ENCODE measurements around the gene TAGLN3. TPM values are rescaled to one million over a fixed set of nuclear protein-coding genes. Genes with fewer than 3 reads are reported as not detected.

The TAGLN3 gene
- total and polyA plus RNA-seq, 9 donors = 0.19 TPM; not detected in 8

DNA sequence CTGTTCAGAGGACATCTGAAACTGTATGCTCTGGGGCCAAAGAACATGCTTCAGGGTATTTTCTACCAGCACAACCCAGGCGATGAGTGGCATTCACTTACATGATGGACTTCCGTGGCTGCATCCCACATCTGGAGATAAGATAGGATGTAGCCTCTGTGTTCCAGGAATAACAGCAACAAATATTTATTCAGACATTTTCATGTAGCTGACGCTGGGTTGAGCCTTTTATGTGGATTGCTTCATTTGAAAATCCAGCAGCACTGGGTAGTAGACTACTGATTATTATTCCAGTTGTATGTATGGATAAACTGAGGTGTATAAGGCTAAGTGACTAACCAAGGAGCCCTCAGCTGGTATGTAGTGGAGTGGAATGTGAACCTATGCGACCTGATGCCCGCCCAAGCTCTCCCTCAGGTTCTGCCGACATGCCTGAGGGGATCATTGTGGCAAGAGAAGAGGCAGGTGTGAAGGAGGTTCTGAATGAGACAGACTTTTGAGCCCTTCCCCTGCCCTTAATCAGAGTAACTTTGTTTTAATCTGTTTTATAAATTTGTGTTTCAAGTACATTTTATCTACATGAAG is 45.8 kb upstream of the TAGLN3 start:
- DNase-seq = no peak
- no peaks in the 10 kb centered on the region for H3K9me3 ChIP-seq
- intact Hi-C loops (cut with DNase I) = no loop called here
- TF ChIP-seq, protein P1, sequence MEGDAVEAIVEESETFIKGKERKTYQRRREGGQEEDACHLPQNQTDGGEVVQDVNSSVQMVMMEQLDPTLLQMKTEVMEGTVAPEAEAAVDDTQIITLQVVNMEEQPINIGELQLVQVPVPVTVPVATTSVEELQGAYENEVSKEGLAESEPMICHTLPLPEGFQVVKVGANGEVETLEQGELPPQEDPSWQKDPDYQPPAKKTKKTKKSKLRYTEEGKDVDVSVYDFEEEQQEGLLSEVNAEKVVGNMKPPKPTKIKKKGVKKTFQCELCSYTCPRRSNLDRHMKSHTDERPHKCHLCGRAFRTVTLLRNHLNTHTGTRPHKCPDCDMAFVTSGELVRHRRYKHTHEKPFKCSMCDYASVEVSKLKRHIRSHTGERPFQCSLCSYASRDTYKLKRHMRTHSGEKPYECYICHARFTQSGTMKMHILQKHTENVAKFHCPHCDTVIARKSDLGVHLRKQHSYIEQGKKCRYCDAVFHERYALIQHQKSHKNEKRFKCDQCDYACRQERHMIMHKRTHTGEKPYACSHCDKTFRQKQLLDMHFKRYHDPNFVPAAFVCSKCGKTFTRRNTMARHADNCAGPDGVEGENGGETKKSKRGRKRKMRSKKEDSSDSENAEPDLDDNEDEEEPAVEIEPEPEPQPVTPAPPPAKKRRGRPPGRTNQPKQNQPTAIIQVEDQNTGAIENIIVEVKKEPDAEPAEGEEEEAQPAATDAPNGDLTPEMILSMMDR (IDR thresholded peaks at IDR 0.05) = no peak
- TF ChIP-seq EP300 (IDR thresholded peaks at IDR 0.05) = no peak
- TF ChIP-seq POLR2A (IDR thresholded peaks at IDR 0.05) = no peak
- no peak overlapping the region for H3K27ac ChIP-seq
- no peak overlapping the region for H3K4me3 ChIP-seq
- H3K36me3 ChIP-seq = no peaks in the 10 kb centered on the region
- WGBS, 3 donors = 78 to 91% (median 88%) methylated on average over 6 of the region's 6 CpGs
- peaks cover 1% of the 10 kb centered on the region for H3K4me1 ChIP-seq (ENCODE audit: insufficient read depth)
- H3K27me3 ChIP-seq = no peaks in the 10 kb centered on the region

DNA sequence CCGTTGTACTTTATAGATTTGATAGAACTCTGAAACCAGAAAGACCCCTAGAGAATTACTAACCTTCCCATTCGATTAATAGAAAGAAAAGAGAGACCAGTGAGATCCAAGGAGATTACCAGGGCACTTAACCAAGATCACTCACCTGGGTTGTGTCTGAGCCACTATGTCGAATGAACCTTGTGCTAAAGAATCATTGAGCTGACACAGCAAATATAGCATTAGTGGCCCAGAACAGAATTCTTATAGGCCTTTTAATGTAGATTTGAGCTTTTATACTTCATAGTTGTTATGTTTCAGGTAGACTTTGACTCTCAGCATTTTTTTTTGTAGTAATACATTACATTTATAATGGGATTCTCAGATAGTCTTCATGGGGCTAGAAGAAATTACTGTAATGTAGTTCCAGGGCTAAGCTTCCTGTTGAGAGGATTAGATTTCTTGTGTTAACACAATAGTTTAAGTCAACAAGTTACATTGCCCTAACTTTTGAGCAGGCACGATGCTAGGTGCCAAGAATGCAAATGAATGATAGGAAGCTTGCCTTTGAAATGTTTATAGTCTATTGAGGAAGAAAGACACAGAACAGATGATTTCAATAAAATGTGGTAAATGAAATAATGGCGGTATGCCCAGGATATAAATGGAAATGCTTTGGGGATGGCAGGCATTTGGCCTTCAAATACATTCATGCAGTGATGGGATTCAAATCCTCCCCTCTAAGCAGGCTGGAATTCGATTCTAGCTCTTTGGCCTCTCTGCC is 44.3 kb upstream of the TAGLN3 start:
- intact Hi-C loops (cut with DNase I) = no loop called here
- WGBS, 3 donors = 68 to 71% (median 71%) methylated on average over 6 of the region's 6 CpGs
- H3K27me3 ChIP-seq = no peaks in the 10 kb centered on the region
- no peak overlapping the region for H3K4me3 ChIP-seq
- no peak for TF ChIP-seq POLR2A (IDR thresholded peaks at IDR 0.05)
- no peaks in the 10 kb centered on the region for H3K9me3 ChIP-seq
- no peak overlapping the region for H3K27ac ChIP-seq
- no peak for DNase-seq
- peaks cover 1% of the 10 kb centered on the region for H3K4me1 ChIP-seq (ENCODE audit: insufficient read depth)
- H3K36me3 ChIP-seq = no peaks in the 10 kb centered on the region

DNA sequence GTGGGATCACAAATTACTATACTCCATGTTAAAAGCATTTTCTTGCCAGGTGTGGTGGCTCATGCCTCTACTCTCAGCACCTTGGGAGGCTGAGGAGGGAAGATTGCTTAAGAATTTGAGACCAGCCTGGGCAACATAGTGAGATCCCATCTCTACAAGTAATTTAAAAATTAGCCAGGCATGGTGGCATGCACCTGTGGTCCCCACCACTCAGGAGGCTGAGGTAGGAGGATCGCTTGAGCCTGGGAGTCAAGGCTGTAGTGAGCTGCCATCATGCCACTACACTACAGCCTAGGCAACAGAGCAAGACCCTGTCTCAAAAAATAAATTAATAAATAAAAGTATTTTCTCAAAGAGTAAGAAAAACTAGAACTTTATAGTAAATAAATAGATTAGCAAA is 42.8 kb upstream of the TAGLN3 start:
- peaks cover 1% of the 10 kb centered on the region for H3K4me1 ChIP-seq (ENCODE audit: insufficient read depth)
- H3K9me3 ChIP-seq = no peaks in the 10 kb centered on the region
- H3K27me3 ChIP-seq = no peaks in the 10 kb centered on the region
- TF ChIP-seq, protein P1 (IDR thresholded peaks at IDR 0.05) = no peak
- no peak for TF ChIP-seq EP300 (IDR thresholded peaks at IDR 0.05)
- no peak for TF ChIP-seq POLR2A (IDR thresholded peaks at IDR 0.05)
- intact Hi-C loops (cut with DNase I) = no loop called here
- 100% methylated on average over 1 of the region's 1 CpG for WGBS, 3 donors
- H3K27ac ChIP-seq = no peak overlapping the region
- no peak overlapping the region for H3K4me3 ChIP-seq
- no peak for DNase-seq
- no peaks in the 10 kb centered on the region for H3K36me3 ChIP-seq

DNA sequence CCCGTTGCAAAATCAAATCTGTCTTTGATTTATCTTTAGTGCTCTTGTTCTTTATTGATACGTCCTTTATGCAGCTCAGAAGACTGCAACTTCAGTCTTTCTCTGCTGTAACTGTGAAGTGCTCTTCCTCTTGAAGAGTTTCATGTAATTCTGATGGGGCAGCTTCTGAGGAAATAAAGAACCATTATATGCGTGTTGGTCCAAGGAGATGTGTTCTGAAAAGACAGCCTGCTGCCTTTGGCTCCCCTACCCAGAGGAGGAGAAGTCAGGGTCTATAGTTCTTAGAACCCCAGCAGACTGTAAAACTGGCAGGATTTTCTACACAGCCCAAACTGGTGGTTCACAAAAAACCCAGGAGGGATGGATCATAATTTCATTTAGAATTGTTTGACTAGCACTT is 42.3 kb upstream of the TAGLN3 start:
- H3K36me3 ChIP-seq = no peaks in the 10 kb centered on the region
- TF ChIP-seq POLR2A (IDR thresholded peaks at IDR 0.05) (no peak), EP300 (IDR thresholded peaks at IDR 0.05) (no peak)
- TF ChIP-seq, protein P1 (IDR thresholded peaks at IDR 0.05) = no peak
- no peaks in the 10 kb centered on the region for H3K27me3 ChIP-seq
- H3K9me3 ChIP-seq = no peaks in the 10 kb centered on the region
- WGBS, 3 donors = 93 to 94% (median 93%) methylated on average over 3 of the region's 3 CpGs
- intact Hi-C loops (cut with DNase I) = no loop called here
- DNase-seq = no peak
- no peak overlapping the region for H3K4me3 ChIP-seq
- no peak overlapping the region for H3K27ac ChIP-seq
- H3K4me1 ChIP-seq (ENCODE audit: insufficient read depth) = peaks cover 1% of the 10 kb centered on the region

Measured in ovary (tissue), 9 donors.